Urinary bladder (tissue), 4 donors: ENCODE measurements around the gene PRSS56. TPM values are rescaled to one million over a fixed set of nuclear protein-coding genes. Genes with fewer than 3 reads are reported as not detected.

Experiments used
- DNase-seq: peaks from one replicate; pipeline ENCODE4 v3.0.0-alpha.2; 2015; ENCODE audit errors: extremely low spot score
- H3K27ac ChIP-seq: one replicate; pipeline ENCODE4 v1.5.1; 2013; ENCODE audit warnings: low read depth, mild to moderate bottlenecking, moderate library complexity
- H3K36me3 ChIP-seq: one replicate; pipeline ENCODE4 v1.6.1; 2013; ENCODE audit warnings: mild to moderate bottlenecking, moderate library complexity; ENCODE audit not compliant: insufficient read depth
- H3K4me1 ChIP-seq: one replicate; pipeline ENCODE4 v1.6.1; 2013; ENCODE audit warnings: mild to moderate bottlenecking, moderate library complexity; ENCODE audit not compliant: insufficient read depth
- H3K4me3 ChIP-seq: one replicate; pipeline ENCODE4 v1.5.1; 2013; ENCODE audit warnings: low read depth, low read length
- WGBS: extraction: QIAGEN DNeasy Blood & Tissue Kit; methylation state at CpG from one replicate; pipeline ENCODE4 v1.1.7; 2013; 5-methylcytosine and 5-hydroxymethylcytosine counted together
- polyA plus RNA-seq: library from polyadenylated mRNA; stranded (reverse); fragments of 200-250 nt; gene quantifications from one replicate; pipeline ENCODE4 v1.2.3, GENCODE V29; 2013
- total RNA-seq: library from RNA; depleted of rRNA; stranded (reverse); fragments of >200 nt; gene quantifications from one replicate; pipeline ENCODE4 v1.2.3, GENCODE V29; 2014
- donor health status: healthy with polysubstance abuse.
- donor health status: healthy.

Gene PRSS56
- total and polyA plus RNA-seq, 2 donors, result not detected

GRCh38 chr2:232541961-232542714 lies 21.9 kb downstream of the PRSS56 start:
- Histone ChIP-seq H3K4me3 (no peak overlapping the region), H3K27ac (no peak overlapping the region), H3K36me3 (no peaks in the 10 kb centered on the region), H3K4me1 (no peaks in the 10 kb centered on the region)
- WGBS, result 65% methylated on average over 9 of the region's 9 CpGs
- DNase-seq, result no peak

- H3K4me1 ChIP-seq, result no peaks in the 10 kb centered on the region
- H3K4me3 ChIP-seq, result no peak overlapping the region
- 90% methylated on average over 20 of the region's 20 CpGs for WGBS
- H3K36me3 ChIP-seq, result no peaks in the 10 kb centered on the region
- no peak for DNase-seq
- no peak overlapping the region for H3K27ac ChIP-seq
Observed at GRCh38 chr2:232542715-232543467, 22.7 kb downstream of the PRSS56 start.

GRCh38 chr2:232543491-232543890 lies 23.3 kb downstream of the PRSS56 start:
- Histone ChIP-seq H3K36me3 (no peaks in the 10 kb centered on the region), H3K4me1 (no peaks in the 10 kb centered on the region), H3K4me3 (no peak overlapping the region), H3K27ac (no peak overlapping the region)
- WGBS, result 95% methylated on average over 14 of the region's 14 CpGs
- DNase-seq, result no peak

- no peak for DNase-seq
Observed at GRCh38 chr2:232543928-232544631, 23.9 kb downstream of the PRSS56 start.

GRCh38 chr2:232544674-232545073 lies 24.5 kb downstream of the PRSS56 start:
- H3K36me3 ChIP-seq, result no peaks in the 10 kb centered on the region
- H3K4me1 ChIP-seq, result no peaks in the 10 kb centered on the region
- 93% methylated on average over 6 of the region's 6 CpGs for WGBS
- H3K27ac ChIP-seq, result no peak overlapping the region
- no peak for DNase-seq
- no peak overlapping the region for H3K4me3 ChIP-seq

More at GRCh38 chr2:232543928-232544631, 23.9 kb downstream of the PRSS56 start:
- Histone ChIP-seq H3K4me1 (no peaks in the 10 kb centered on the region), H3K4me3 (no peak overlapping the region), H3K36me3 (no peaks in the 10 kb centered on the region), H3K27ac (no peak overlapping the region)
- 94% methylated on average over 19 of the region's 19 CpGs for WGBS

GRCh38 chr2:232545511-232546375 lies 25.6 kb downstream of the PRSS56 start:
- Histone ChIP-seq H3K36me3 (no peaks in the 10 kb centered on the region), H3K4me3 (no peak overlapping the region), H3K4me1 (no peaks in the 10 kb centered on the region), H3K27ac (no peak overlapping the region)
- WGBS, result 93% methylated on average over 17 of the region's 17 CpGs
- DNase-seq, result no peak

GRCh38 chr2:232547991-232548390 lies 27.8 kb downstream of the PRSS56 start:
- no peak for DNase-seq
- over 99% methylated on average over 6 of the region's 6 CpGs for WGBS
- no peaks in the 10 kb centered on the region for H3K36me3 ChIP-seq
- H3K4me3 ChIP-seq, result no peak overlapping the region
- H3K4me1 ChIP-seq, result no peaks in the 10 kb centered on the region
- H3K27ac ChIP-seq, result no peak overlapping the region

GRCh38 chr2:232549655-232550353 lies 29.6 kb downstream of the PRSS56 start:
- 36% methylated on average over 21 of the region's 21 CpGs for WGBS
- DNase-seq, result no peak

GRCh38 chr2:232550354-232551249 lies 30.4 kb downstream of the PRSS56 start, which contains the start of the genes EIF4E2 and TIGD1:
Gene EIF4E2 (plus strand): TSS chr2:232550689. CDS start chr2:232550725, 36 bp downstream.
Gene TIGD1 (minus strand): TSS chr2:232550557. CDS start chr2:232549882, 675 bp downstream.
- Histone ChIP-seq H3K36me3 (no peaks in the 10 kb centered on the region), H3K27ac (peak within 1 kb of the TSS; percentile 99), H3K4me3 (peak within 1 kb of the TSS; percentile 96), H3K4me1 (no peaks in the 10 kb centered on the region)
- peak; percentile 85 for DNase-seq
- WGBS, result under 1% methylated on average over 81 of the region's 81 CpGs

More at GRCh38 chr2:232549655-232550353, 29.6 kb downstream of the PRSS56 start:
- H3K27ac ChIP-seq, result peak overlapping the region; percentile 99
- no peaks in the 10 kb centered on the region for H3K4me1 ChIP-seq
- peak overlapping the region; percentile 96 for H3K4me3 ChIP-seq
- H3K36me3 ChIP-seq, result no peaks in the 10 kb centered on the region

- WGBS, result 10% methylated on average over 7 of the region's 7 CpGs
Observed at GRCh38 chr2:232551250-232551638, 31.1 kb downstream of the PRSS56 start.

GRCh38 chr2:232551776-232552175 lies 31.6 kb downstream of the PRSS56 start:
- H3K4me1 ChIP-seq, result no peaks in the 10 kb centered on the region
- H3K4me3 ChIP-seq, result peak overlapping the region; percentile 96
- H3K36me3 ChIP-seq, result no peaks in the 10 kb centered on the region
- H3K27ac ChIP-seq, result no peak overlapping the region
- no peak for DNase-seq
- 93% methylated on average over 4 of the region's 4 CpGs for WGBS

More at GRCh38 chr2:232551250-232551638, 31.1 kb downstream of the PRSS56 start:
- Histone ChIP-seq H3K27ac (no peak overlapping the region), H3K4me1 (no peaks in the 10 kb centered on the region), H3K4me3 (peak overlapping the region; percentile 96), H3K36me3 (no peaks in the 10 kb centered on the region)
- no peak for DNase-seq
